Retina (tissue), 1 donor: ENCODE data around the gene BARHL2.

Source experiments
- DNase-seq: peaks from one replicate; pipeline ENCODE4 v3.0.0-alpha.2; 2016

The BARHL2 gene

GRCh38 chr1:90724361-90724760, 7.3 kb upstream of the BARHL2 start:
- DNase-seq = peak; percentile 65

GRCh38 chr1:90723590-90724108, 6.5 kb upstream of the BARHL2 start:
- peak; percentile 57 for DNase-seq

GRCh38 chr1:90722874-90723589, 5.9 kb upstream of the BARHL2 start:
- DNase-seq = peak; percentile 10

- DNase-seq = peak; percentile 88
Observed at GRCh38 chr1:90721210-90722194, 4.4 kb upstream of the BARHL2 start.

DNA sequence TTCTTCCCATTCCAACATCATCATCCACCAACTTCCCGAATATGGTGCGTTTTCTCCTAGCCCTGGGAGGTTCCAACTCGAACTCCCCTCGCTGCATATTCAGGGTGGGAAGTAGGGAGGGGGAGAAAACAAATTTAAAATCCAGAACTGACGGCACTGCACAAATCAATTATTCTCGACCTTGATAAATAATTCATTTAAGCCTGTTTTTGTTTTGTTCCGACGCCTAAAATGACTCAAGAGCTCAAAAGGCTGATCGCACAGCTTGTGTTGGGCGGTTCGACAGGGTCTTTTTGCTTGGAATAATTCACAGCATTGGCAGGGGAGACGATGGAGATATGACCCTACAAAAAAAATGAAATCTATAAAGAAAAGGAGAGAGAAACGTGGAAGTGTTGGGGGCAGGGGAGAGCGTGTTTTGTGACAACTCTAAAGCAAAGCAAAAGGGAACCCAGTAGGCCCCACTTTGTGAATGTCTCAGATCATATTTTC, 3.1 kb upstream of the BARHL2 start:
- no peak for DNase-seq

DNA sequence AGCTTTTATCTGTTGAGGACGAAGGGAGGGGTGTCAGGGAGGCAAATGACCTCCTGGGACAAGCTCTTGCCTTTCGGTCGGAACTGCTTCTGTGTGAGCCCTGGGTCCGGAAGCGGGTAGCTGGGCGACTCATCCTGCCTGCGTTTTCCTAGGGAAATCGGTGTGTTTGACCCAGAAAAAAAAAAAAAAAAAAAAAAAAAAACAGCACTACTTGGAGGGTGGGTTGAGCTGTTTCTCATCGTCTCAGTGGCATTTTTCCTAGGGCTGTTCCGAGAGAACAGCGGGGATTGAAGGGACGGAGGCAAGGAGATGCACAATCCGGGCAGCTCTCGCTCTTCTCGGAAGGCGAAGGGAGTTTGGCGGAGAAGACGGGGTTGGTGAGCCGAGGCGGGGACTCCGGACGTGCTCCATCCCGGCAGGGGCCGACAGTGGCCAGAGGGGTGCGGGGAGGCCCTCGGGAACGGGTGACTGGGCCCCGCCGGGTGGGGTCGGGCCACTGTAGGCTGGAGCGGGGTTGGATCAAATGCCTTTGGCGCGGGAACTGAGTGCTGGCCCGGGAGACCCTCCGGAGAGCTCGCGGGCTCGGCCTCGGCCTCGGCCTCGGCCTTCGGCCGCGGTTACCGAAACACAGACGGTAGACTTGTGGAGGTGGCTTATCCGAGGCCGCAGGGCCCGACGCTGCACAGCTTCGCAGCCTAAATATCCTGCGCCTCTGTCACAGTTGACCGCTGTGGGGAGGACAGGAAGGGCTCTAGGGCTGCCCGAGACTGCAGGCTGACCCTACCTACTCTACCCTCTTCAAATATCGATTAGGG, 2.4 kb upstream of the BARHL2 start:
- peak; percentile 75 for DNase-seq

GRCh38 chr1:90718411-90719329, 1.6 kb upstream of the BARHL2 start:
- DNase-seq = peak; percentile 86

GRCh38 chr1:90717665-90718410, 736 bp upstream of the BARHL2 start:
- DNase-seq = peak; percentile 89

DNA sequence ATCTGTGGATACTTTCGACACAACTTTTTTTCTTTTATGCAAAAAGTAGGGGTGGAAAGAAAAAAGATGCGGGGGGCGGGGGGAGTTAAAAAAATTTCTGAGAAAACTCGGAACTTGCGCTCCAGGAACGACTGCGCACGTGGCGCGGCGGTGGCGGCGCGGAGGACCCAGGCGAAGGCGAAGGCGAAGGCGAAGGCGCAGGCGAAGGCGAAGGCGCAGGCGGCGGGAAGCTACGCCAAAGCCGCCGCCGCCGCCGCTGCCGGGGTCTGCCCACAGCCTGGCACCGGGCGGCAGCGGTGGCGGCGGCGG, 208 bp upstream of the BARHL2 start:
- no peak for DNase-seq

GRCh38 chr1:90716243-90716551, 905 bp downstream of the BARHL2 start:
- peak; percentile 83 for DNase-seq

- peak; percentile 45 for DNase-seq
Observed at GRCh38 chr1:90715309-90715708, 1.8 kb downstream of the BARHL2 start.

GRCh38 chr1:90714521-90714951, 2.6 kb downstream of the BARHL2 start:
- DNase-seq = peak; percentile 67

GRCh38 chr1:90713741-90714509, 3.2 kb downstream of the BARHL2 start:
- DNase-seq = peak; percentile 81

GRCh38 chr1:90712915-90713730, 4.0 kb downstream of the BARHL2 start:
- peak; percentile 52 for DNase-seq

DNA sequence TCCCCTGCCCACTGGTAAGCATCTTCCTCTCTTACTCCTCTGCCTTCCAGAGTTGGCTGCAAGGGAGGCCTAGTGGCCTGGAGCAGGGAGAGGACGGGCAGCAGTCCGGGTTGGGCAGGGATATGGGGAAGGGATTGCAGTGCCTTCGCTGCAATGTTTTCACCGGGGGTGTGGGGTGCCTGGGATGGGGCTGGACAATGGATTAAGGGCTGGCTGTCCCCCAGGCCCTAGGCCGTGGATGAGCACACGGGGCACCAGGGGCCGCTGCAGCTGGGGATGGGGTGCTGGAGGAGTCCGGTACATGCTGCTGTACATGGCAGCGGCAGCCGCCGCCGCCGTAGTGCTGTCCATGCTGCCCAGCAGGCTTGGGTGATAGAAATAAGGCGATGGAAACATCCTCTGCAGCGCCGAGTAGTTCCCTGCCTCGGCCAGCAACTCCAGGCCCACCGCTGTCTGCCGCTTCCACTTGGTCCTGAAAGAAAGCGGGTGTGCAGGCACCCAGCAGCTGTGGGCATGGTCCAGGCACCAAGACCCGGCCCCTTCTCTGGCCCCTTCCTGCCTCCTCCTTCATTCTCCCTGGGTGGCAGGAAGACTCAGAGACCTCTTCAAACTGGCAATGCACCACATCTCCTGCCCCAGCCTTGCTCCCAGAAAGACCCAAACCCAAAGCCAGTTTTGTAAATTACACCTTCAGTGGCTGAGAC, 4.8 kb downstream of the BARHL2 start:
- peak; percentile 68 for DNase-seq

DNA sequence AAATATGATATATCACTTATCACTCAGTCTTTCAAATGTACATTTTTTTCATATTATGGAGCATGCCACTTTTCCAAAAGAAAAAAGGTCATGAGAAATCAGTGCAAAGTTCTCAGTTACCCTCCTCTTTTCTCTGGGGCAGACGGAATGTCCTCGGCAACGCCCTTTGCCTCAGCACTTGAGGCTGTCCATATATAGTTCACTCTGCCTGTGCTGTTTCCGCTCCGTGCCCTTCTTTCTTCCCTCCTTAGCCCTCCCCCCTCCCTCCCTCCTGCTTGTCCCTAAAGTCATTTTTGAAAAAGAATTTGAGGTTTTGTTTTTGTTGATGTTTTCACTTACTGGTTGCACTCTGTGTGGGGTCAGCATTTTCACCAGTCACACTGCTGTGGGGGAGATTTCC, 5.4 kb downstream of the BARHL2 start:
- DNase-seq = peak; percentile 19

GRCh38 chr1:90710579-90711536, 6.2 kb downstream of the BARHL2 start:
- peak; percentile 89 for DNase-seq
